SJSA1 (cell line): ENCODE measurements around the gene DHRS1. TPM values are rescaled to one million over a fixed set of nuclear protein-coding genes. Genes with fewer than 3 reads are reported as not detected.

ENCODE experiments used
- DNase-seq, 2 experiments: peaks; one replicate each; pipeline ENCODE4 v3.0.0-alpha.2; 2015 to 2020; ENCODE audit warnings: low spot score in 2 of 2, low read depth in 1 of 2
- H3K27ac ChIP-seq: fragments of 250-450 bp; sonication (Bioruptor Pico); 2 replicates; pipeline ENCODE4 v1.5.1; 2020; ENCODE audit warnings: mild to moderate bottlenecking, moderate library complexity
- H3K27me3 ChIP-seq: fragments of 250-450 bp; sonication (Bioruptor Pico); replicated peaks from 2 replicates; pipeline ENCODE4 v1.5.1; 2020; ENCODE audit warnings: mild to moderate bottlenecking, moderate library complexity
- H3K36me3 ChIP-seq: fragments of 250-450 bp; sonication (Bioruptor Pico); 2 replicates; pipeline ENCODE4 v1.5.1; 2020; ENCODE audit warnings: mild to moderate bottlenecking
- H3K4me1 ChIP-seq: fragments of 250-450 bp; sonication (Bioruptor Pico); replicated peaks from 2 replicates; pipeline ENCODE4 v1.6.1; 2021; ENCODE audit warnings: mild to moderate bottlenecking
- H3K4me3 ChIP-seq: fragments of 250-450 bp; sonication (Bioruptor Pico); 2 replicates; pipeline ENCODE4 v1.5.1; 2020; ENCODE audit warnings: mild to moderate bottlenecking
- H3K9me3 ChIP-seq: fragments of 250-450 bp; sonication (Bioruptor Pico); replicated peaks from 2 replicates; pipeline ENCODE4 v1.5.1; 2020; ENCODE audit warnings: mild to moderate bottlenecking
- total RNA-seq: library from RNA; depleted of rRNA; stranded (reverse); fragments of >200 nt; shearing (Covaris generic); gene quantifications from 2 replicates; pipeline ENCODE4 v1.2.3, GENCODE V29; 2014

DHRS1 gene
- total RNA-seq, 1 experiment from 2014 or later = 5.4 TPM

DNA sequence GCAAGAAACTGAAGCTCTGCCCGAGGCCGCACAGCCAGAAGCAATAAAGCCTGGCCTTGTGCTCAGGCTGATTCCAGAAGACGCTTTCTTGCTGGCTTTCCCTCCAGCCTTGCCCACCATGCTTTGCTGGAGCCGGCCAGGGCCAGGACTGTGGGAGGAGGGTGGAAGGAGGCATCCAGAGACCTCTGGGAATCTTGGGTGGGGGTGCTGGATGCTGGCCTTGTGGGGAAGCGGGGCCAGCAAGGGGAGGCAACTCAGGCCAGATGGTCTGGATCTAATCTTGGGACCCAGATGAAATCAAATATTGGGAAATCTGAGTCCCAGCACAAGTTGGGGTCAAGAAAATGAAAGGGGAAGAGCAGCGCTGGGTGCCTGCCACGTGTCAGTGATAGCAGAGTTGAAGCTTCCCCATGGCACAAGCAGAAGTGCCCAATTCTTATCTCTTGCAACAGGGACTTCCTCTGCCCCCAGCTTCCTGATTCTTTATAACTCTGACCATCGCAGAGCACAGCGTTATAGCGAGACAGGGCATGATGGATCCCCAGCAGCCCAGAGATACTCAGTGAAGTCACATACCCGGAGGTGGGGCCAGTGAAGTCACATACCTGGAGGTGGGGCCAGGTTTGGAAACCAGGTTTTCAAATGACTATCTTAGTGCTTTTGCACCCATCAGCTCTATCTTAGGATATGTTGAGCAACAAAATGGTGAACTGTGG is 21.8 kb downstream of the DHRS1 start:
- H3K27me3 ChIP-seq = no peaks in the 10 kb centered on the region
- no peaks in the 10 kb centered on the region for H3K36me3 ChIP-seq
- no peak overlapping the region for H3K4me3 ChIP-seq
- no peaks in the 10 kb centered on the region for H3K4me1 ChIP-seq
- H3K9me3 ChIP-seq = no peaks in the 10 kb centered on the region
- no peak for DNase-seq
- no peak overlapping the region for H3K27ac ChIP-seq

DNA sequence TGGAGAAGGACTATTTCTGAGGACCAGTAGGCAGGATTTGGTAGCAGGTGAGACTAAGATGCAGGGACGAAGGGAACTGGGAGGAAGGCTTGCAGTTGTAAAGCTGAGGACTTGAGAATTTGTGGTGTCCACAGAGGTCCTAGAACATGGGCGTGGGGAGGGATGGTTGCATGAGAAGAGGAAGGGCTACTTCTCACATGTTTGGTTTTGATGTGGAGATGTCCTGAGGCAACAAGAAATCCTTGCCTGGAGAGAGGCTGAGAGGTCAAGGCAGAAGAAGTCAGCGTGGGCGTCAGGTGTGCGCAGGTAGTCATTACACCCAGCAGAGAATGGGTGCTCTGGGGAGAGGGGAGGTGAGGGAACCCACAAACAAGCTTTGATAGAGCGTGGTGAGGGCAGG is 22.5 kb downstream of the DHRS1 start:
- H3K36me3 ChIP-seq = no peaks in the 10 kb centered on the region
- no peaks in the 10 kb centered on the region for H3K27me3 ChIP-seq
- no peaks in the 10 kb centered on the region for H3K9me3 ChIP-seq
- no peak for DNase-seq
- no peaks in the 10 kb centered on the region for H3K4me1 ChIP-seq
- no peak overlapping the region for H3K27ac ChIP-seq
- H3K4me3 ChIP-seq = no peak overlapping the region

DNA sequence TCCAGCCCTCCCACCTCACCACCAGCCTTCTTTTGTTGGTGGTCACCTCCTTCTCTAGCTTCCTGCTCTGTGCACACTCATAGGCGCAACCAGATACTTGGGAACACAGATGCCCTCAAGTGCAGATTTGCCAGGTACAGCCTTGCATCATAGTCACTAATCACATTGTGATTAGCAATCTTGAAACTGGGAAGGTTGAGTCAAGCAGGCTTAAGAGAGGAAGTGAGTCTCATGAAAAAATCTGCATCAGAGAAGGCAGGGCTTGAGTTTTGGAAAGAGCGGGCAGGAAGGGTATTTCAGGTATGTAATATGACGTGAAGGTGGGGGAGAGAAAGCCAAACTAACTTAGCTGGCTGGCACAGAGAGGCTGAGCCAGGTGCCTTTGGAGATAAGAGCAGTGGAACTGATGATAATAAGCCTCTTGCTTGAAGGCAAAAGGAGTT is 25.5 kb downstream of the DHRS1 start:
- Histone ChIP-seq H3K27me3 (no peaks in the 10 kb centered on the region), H3K36me3 (peaks cover 3% of the 10 kb centered on the region; the same call in 1 of the 2 replicates), H3K4me1 (peaks cover 10% of the 10 kb centered on the region), H3K9me3 (no peaks in the 10 kb centered on the region), H3K27ac (no peak overlapping the region), H3K4me3 (no peak overlapping the region)
- no peak for DNase-seq

DNA sequence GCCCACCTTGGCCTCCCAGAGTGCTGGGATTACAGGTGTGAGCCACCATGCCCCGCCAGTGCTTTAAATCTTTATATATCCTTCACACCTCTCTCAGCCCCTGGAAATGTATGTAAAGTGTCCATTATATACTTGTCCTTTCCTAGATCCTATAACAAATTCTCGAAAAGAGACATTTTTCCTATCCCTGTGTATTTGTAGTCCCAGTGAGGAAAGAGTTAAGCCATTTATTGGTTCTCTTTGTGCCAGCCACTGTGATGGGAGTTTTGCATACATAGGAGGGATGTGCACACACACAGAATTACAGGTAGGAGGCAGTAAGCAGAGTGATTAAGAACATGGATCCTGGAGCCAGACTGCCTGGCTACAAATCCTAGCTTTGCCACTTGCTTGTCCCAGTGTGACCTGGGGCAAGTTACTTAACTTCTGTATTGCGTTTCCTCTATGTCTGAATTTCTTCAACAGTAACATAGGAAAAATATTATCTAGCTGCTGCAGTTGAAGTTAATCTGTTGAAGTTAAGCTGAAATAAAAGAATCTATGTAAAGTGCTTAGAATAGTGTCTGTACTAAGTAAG is 26.1 kb downstream of the DHRS1 start:
- peaks cover 10% of the 10 kb centered on the region for H3K4me1 ChIP-seq
- H3K9me3 ChIP-seq = no peaks in the 10 kb centered on the region
- peaks cover 3% of the 10 kb centered on the region; the same call in 1 of the 2 replicates for H3K36me3 ChIP-seq
- no peaks in the 10 kb centered on the region for H3K27me3 ChIP-seq
- DNase-seq = no peak
- no peak overlapping the region for H3K27ac ChIP-seq
- H3K4me3 ChIP-seq = no peak overlapping the region

DNA sequence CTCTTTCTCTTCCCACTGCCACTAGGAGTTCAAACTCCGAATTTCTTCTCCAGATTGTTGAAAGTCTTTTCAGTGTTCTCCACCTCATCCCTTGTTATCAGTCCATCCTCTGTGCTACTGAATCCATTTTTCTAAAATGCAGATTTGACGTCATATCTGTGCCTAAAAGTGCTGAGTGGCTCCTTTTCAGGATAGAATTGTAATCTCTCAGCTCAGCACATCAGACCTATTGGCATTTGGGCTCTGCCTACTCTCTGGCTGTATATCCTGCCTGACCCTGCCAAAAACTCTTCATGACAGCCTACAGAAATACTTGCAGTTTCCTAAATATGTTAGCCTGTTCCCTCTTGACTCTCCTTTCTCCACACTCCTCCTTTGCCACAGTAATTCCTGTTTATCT is 27.1 kb downstream of the DHRS1 start:
- Histone ChIP-seq H3K9me3 (no peaks in the 10 kb centered on the region), H3K4me3 (no peak overlapping the region), H3K27ac (no peak overlapping the region), H3K36me3 (peaks cover 3% of the 10 kb centered on the region; the same call in 1 of the 2 replicates), H3K27me3 (no peaks in the 10 kb centered on the region), H3K4me1 (peaks cover 10% of the 10 kb centered on the region)
- DNase-seq = no peak

DNA sequence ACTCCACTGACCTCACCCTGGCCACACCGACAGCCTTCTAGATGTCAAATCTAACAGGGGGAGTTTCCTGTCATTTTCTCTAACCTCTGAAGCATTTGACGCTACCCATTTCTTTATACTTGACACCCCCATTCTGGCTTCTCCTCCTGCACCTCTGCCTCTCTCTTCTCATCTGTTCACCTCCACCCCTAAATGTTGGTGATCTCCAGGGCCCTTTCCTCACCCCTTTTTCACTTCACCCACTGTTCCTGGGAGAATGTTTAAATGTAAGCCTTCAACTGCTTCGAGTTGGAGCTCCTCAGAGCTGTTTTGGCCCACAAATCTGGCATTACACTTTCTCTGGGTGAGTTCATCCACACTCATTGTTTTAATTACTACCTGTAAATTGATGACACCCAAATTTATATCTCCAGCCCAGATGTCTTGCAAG is 27.7 kb downstream of the DHRS1 start:
- Histone ChIP-seq H3K36me3 (peaks cover 3% of the 10 kb centered on the region; the same call in 1 of the 2 replicates), H3K27me3 (no peaks in the 10 kb centered on the region), H3K27ac (no peak overlapping the region), H3K4me3 (peak overlapping the region; percentile 83), H3K9me3 (no peaks in the 10 kb centered on the region), H3K4me1 (peaks cover 10% of the 10 kb centered on the region)
- no peak for DNase-seq

DNA sequence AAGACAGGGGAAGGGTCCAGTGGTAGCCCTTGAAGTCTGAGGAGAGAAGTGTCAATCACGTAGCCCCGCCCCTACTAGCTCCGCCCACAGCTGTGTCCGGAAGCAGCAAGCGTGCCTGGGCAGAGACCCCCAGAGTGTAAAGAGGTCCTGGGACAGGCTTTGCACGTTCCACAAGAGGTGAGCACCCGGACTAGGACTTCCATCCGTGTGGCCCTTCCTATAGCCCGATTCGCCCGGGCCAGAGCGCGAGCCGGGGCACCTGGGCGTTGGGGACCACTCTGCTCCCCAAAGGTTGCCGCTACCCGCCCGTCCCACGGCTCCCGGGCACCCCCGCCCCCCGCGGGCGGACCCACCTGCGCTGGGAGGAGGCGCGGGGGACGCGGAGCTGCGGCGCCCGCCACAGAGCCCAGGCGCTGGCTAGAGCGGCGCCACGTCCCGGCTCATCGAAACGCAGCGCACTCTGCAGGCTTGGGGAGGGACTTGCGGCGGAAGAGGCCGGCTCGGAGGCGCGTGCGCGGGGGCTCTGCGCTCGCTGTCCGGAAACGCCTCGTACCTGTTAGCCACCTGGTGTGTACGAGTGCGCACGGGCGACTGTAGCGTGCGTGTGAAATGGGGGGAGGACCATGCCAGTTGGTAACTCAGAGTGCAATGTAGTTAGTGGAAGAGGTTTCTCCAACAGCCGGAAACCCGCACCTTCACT is 28.3 kb downstream of the DHRS1 start, which contains the start of gene RABGGTA:
Gene RABGGTA, minus strand, starts transcription at position 464 of the 700 bp plus-strand sequence. CDS start 482 bp downstream, outside the sequence.
- peak; percentile 71 to 78 for DNase-seq
- no peaks in the 10 kb centered on the region for H3K27me3 ChIP-seq

DNA sequence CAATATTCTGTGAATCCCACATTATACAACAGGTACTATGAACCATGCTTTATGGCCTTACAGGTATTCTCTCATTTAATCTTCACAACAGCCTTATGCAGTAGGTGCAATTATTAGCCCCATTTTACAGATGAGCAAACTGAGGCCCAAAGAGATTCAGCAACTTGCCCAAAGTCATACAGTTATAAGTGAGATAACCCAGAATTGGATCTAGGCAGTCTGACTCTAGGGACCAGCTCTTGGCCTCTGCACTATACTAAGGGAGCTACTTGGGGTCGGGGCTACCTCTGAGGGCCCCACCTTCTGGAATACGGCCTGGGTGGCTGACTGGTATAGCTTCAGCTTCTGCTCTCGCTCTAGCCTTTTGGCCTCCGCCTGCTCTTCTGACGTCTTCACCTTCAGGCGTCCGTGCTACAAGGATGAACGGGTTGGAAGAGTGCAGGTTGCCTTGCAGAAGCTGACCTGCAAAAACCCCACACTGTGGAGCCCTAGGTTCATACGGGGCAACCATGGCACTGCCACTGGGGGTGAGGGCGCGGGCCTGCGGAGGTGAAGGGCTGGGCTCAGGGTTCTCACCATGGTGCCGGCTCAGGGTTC is 28.9 kb downstream of the DHRS1 start:
- no peaks in the 10 kb centered on the region for H3K9me3 ChIP-seq
- H3K36me3 ChIP-seq = peaks cover 3% of the 10 kb centered on the region; the same call in 1 of the 2 replicates
- H3K27me3 ChIP-seq = no peaks in the 10 kb centered on the region
- H3K4me1 ChIP-seq = peaks cover 10% of the 10 kb centered on the region
- peak overlapping the region; percentile 92; the same call in 1 of the 2 replicates for H3K27ac ChIP-seq
- H3K4me3 ChIP-seq = peak overlapping the region; percentile 83
- DNase-seq = no peak

More for the DNA sequence above, 28.3 kb downstream of the DHRS1 start, which contains the start of gene RABGGTA:
- Histone ChIP-seq H3K4me3 (peak within 1 kb of the TSS; percentile 83), H3K36me3 (peaks cover 3% of the 10 kb centered on the region; the same call in 1 of the 2 replicates), H3K9me3 (no peaks in the 10 kb centered on the region), H3K4me1 (peaks cover 10% of the 10 kb centered on the region), H3K27ac (peak within 1 kb of the TSS; percentile 92)

DNA sequence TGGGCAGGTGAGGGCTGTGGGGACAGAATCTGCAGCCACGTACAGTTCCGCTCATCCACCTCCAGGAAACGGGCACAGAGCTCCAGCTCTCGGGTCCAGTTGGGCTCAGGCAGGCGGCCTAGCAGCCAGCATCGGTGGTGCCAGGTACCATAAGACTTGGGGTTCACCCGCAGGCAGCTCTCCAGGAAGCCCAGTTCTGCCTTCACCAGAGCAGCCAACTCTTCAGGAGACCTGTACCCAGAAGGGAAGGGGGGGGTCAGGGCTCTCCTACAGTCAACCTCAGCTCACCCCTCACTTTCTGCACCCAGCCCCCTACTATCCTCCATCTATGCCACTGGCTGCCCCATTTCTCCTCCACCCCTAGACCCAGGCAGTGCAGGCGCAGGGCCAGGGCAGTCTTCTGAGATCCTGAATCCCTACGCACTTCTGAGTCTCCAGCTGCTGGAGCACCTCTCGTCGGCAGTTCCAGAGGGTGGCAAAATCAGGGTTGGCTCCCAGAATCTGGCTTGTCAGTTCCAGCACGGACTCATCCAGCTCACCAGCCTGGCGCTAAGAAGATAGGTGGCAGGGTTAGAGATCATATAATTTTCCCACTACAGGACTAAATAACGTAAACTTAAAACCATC is 29.6 kb downstream of the DHRS1 start:
- no peak overlapping the region for H3K27ac ChIP-seq
- DNase-seq = no peak
- H3K4me1 ChIP-seq = peaks cover 10% of the 10 kb centered on the region

DNA sequence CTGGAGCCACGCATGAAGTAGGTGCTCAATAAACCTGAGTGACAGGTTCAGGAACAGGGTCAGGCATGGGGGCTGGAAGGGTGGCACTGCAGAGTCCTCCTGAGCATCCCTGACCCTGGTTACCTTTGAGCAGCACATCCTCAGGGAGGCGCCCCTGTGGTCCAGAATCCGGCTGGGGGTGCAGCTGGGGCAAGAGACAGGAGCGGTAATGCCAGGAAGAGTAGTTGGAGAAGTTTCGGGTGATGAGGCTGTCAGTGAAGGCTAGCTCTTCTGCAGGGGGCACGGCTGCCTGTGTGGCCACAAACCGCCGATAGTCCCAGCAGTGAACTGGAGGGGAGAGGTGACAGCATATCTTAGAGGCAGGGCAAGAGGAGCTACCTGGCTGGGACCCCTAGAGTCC is 30.2 kb downstream of the DHRS1 start:
- DNase-seq = no peak
- Histone ChIP-seq H3K27me3 (no peaks in the 10 kb centered on the region), H3K4me1 (peaks cover 10% of the 10 kb centered on the region), H3K36me3 (peaks cover 3% of the 10 kb centered on the region; the same call in 1 of the 2 replicates), H3K4me3 (no peak overlapping the region), H3K27ac (no peak overlapping the region), H3K9me3 (no peaks in the 10 kb centered on the region)

More for the DNA sequence above, 29.6 kb downstream of the DHRS1 start:
- Histone ChIP-seq H3K27me3 (no peaks in the 10 kb centered on the region), H3K9me3 (no peaks in the 10 kb centered on the region), H3K4me3 (no peak overlapping the region), H3K36me3 (peaks cover 3% of the 10 kb centered on the region; the same call in 1 of the 2 replicates)

DNA sequence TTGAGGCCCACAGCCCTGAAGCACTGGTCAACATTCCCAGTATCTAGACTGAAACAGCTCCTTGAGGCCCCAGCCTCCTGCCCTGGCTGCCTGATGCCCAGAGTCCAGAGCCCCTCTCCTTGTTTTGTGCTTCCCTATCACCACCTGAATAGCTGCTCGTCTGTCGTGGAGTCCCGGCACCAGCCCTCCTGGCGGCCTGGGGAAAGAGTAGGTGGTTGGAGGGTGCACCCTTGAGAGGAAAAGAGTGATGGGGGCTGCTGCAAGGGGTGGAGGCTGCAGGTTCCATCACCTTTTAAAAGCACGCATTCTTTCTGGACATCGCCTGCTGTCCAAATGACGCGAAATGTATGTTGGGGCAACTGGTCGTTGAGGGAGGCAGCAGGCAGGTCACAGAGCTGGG is 31.4 kb downstream of the DHRS1 start:
- H3K9me3 ChIP-seq = no peaks in the 10 kb centered on the region
- no peak overlapping the region for H3K27ac ChIP-seq
- peaks cover 3% of the 10 kb centered on the region; the same call in 1 of the 2 replicates for H3K36me3 ChIP-seq
- DNase-seq = no peak
- no peak overlapping the region for H3K4me3 ChIP-seq
- H3K27me3 ChIP-seq = no peaks in the 10 kb centered on the region
- peaks cover 10% of the 10 kb centered on the region for H3K4me1 ChIP-seq

DNA sequence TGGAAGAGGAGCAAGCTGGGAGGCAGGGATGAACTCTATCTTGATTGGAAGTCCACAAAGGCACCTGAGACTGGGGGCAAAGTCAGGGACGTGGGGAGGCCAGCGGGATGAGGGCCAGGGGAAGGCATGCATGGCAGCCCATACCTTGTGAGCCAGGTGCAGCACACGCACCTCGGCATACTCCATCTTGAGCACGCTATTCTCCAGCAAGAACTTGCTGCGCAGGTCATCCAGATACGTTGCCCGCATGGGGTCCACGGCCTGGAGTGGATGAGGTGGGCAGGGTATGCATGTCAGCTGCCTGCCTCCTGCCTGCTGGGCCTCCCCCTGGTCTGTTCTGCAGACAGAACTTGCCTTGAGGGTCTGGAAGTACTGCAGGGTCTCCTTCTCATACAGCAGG is 32.1 kb downstream of the DHRS1 start:
- peaks cover 10% of the 10 kb centered on the region for H3K4me1 ChIP-seq
- no peaks in the 10 kb centered on the region for H3K27me3 ChIP-seq
- H3K9me3 ChIP-seq = no peaks in the 10 kb centered on the region
- no peak overlapping the region for H3K27ac ChIP-seq
- H3K36me3 ChIP-seq = peaks cover 3% of the 10 kb centered on the region; the same call in 1 of the 2 replicates
- no peak for DNase-seq
- H3K4me3 ChIP-seq = no peak overlapping the region
